Upper lobe of right lung (tissue), 1 donor: ENCODE data around the gene LPAR1. TPM values are rescaled to one million over a fixed set of nuclear protein-coding genes. Genes with fewer than 3 reads are reported as not detected.

Experiments used
- ATAC-seq: fragments of 200-7000 bp; cut with Tn5 transposase; one replicate; pipeline ENCODE4 v1.9.1; 2020; ENCODE audit warnings: mild to moderate bottlenecking, moderate library complexity
- DNase-seq: peaks from one replicate; pipeline ENCODE4 v3.0.0-alpha.2; 2020
- H3K27ac ChIP-seq: fragments of 200-600 bp; one replicate; pipeline ENCODE4 v1.8.0; 2022
- H3K27me3 ChIP-seq: fragments of 200-600 bp; one replicate; pipeline ENCODE4 v1.8.0; 2022; ENCODE audit warnings: mild to moderate bottlenecking
- H3K36me3 ChIP-seq: fragments of 200-600 bp; one replicate; pipeline ENCODE4 v1.8.0; 2022
- H3K4me1 ChIP-seq: fragments of 200-600 bp; one replicate; pipeline ENCODE4 v1.8.0; 2022
- H3K4me3 ChIP-seq: fragments of 200-600 bp; one replicate; pipeline ENCODE4 v1.8.0; 2022; ENCODE audit warnings: mild to moderate bottlenecking
- H3K9me3 ChIP-seq: fragments of 200-600 bp; one replicate; pipeline ENCODE4 v1.8.0; 2022
- intact Hi-C: fragments of 100-400 bp; cut with DNase I; formaldehyde crosslinking; loops from one replicate; pipeline ENCODE4 v1.11.0; 2022
- total RNA-seq: library from RNA; stranded (reverse); fragmentation: NEBNext Ultra II Directional; extraction: Animal tissue kit (Norgen Biotek cat#: 25700); gene quantifications from one replicate; pipeline ENCODE4 v1.2.1, GENCODE V29; 2021
- TF ChIP-seq, protein P1 (sequence below): fragments of 200-600 bp; IDR thresholded peaks from one replicate; pipeline ENCODE4 v1.8.0; 2022; ENCODE audit warnings: antibody characterized with exemption
- donor health status: DM: no; HTN: yes; CAD: no; lungs with severe emphysema.

LPAR1 gene
- total RNA-seq, 1 donor from 2014 or later = 18.2 TPM

DNA sequence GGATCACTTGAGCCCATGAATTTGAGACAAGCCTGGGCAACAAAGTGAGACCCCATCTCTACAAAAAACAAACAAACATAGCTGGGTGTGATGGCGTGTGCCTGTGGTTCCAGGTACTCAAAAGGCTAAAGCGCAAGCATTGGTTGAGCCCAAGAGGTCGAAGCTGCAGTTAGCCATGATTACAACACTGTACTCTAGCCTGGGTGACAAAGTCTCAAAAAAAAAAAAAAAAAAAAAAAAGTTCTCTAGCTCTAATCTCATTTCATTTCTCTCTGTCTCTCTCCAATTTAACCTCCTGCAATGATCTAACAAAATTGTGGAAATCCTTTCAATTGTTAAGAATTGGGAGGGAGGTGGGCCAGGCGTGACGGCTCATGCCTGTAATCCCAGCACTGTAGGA, 33.3 kb downstream of the LPAR1 start:
- intact Hi-C loops = no loop called here
- peaks cover 4% of the 10 kb centered on the region for H3K4me1 ChIP-seq

DNA sequence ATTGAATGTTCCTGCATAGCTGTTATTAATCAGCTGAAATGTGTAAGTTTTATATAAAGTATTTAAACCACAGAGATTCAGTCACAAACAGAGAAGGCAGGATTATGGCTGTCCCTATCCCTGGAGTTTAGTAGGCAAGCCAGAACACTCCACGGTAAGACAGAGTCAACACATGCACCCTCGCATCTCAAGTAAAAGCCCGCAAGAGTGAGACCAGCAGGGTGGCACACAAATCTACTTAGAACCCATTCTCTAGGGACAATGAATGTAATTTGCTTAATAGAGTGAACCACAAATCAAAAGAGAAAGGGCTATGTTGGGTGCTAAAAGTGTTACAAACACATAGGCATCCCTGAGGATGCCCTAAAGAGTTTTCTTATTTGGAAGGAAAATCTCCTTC, 35.1 kb downstream of the LPAR1 start:
- TF ChIP-seq, protein P1, sequence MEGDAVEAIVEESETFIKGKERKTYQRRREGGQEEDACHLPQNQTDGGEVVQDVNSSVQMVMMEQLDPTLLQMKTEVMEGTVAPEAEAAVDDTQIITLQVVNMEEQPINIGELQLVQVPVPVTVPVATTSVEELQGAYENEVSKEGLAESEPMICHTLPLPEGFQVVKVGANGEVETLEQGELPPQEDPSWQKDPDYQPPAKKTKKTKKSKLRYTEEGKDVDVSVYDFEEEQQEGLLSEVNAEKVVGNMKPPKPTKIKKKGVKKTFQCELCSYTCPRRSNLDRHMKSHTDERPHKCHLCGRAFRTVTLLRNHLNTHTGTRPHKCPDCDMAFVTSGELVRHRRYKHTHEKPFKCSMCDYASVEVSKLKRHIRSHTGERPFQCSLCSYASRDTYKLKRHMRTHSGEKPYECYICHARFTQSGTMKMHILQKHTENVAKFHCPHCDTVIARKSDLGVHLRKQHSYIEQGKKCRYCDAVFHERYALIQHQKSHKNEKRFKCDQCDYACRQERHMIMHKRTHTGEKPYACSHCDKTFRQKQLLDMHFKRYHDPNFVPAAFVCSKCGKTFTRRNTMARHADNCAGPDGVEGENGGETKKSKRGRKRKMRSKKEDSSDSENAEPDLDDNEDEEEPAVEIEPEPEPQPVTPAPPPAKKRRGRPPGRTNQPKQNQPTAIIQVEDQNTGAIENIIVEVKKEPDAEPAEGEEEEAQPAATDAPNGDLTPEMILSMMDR = no peak
- ATAC-seq (no peak), DNase-seq (no peak)
- H3K36me3 ChIP-seq = no peaks in the 10 kb centered on the region
- no peak overlapping the region for H3K27ac ChIP-seq
- intact Hi-C loops = no loop called here
- H3K27me3 ChIP-seq = no peaks in the 10 kb centered on the region
- H3K4me1 ChIP-seq = peaks cover 4% of the 10 kb centered on the region
- no peak overlapping the region for H3K4me3 ChIP-seq
- H3K9me3 ChIP-seq = no peaks in the 10 kb centered on the region

More for the DNA sequence above, 33.3 kb downstream of the LPAR1 start:
- Histone ChIP-seq H3K27ac (no peak overlapping the region), H3K27me3 (no peaks in the 10 kb centered on the region), H3K36me3 (no peaks in the 10 kb centered on the region), H3K9me3 (no peaks in the 10 kb centered on the region), H3K4me3 (no peak overlapping the region)
- DNase-seq (no peak), ATAC-seq (no peak)
- TF ChIP-seq, protein P1 = no peak

DNA sequence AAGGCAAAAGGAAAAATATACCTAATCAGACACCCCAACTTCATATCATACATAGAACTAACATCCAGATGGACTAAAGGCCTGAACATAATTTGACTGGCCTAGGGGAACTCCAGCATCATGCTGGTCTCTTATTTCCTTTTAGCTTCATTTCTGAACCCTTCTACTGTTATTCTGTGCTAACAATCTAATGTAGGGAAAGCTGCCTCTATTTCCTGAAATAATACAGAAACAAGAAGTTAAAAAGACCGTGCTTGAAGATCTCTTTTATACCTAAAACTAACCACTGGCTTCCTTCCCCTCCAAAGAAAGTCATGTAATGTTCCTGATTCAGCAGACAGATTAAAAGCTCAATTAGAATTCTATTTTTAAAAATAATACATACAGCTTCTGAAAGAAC, 36.7 kb downstream of the LPAR1 start:
- DNase-seq = no peak
- intact Hi-C loops = no loop called here
- TF ChIP-seq, protein P1 = no peak
- Histone ChIP-seq H3K27me3 (no peaks in the 10 kb centered on the region), H3K4me3 (no peak overlapping the region), H3K4me1 (peaks cover 8% of the 10 kb centered on the region), H3K9me3 (no peaks in the 10 kb centered on the region), H3K27ac (no peak overlapping the region), H3K36me3 (no peaks in the 10 kb centered on the region)
- ATAC-seq = no peak

DNA sequence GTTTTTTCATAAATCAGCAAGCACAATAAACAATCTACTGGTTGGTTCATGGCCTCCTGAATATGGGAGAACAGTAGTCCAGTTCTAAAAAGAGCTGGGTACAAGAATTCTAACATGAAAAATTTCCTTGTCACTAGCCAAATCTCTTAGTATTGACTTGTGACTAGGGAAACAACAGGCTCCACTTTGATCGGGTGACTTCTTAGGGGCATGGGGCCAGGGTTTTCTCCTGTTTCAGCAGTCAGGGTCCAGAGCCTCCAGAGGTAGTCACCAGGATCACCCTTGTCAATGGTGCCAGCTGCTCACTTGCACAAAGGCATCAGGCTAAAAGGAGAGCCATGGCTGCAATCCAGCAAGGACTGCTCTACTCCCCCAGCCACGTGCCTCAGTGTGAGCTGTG, 38.1 kb downstream of the LPAR1 start:
- intact Hi-C loops = no loop called here
- Histone ChIP-seq H3K4me3 (no peak overlapping the region), H3K36me3 (no peaks in the 10 kb centered on the region), H3K4me1 (peaks cover 10% of the 10 kb centered on the region), H3K27ac (no peak overlapping the region), H3K9me3 (no peaks in the 10 kb centered on the region), H3K27me3 (no peaks in the 10 kb centered on the region)
- DNase-seq (no peak), ATAC-seq (no peak)
- TF ChIP-seq, protein P1 = no peak

DNA sequence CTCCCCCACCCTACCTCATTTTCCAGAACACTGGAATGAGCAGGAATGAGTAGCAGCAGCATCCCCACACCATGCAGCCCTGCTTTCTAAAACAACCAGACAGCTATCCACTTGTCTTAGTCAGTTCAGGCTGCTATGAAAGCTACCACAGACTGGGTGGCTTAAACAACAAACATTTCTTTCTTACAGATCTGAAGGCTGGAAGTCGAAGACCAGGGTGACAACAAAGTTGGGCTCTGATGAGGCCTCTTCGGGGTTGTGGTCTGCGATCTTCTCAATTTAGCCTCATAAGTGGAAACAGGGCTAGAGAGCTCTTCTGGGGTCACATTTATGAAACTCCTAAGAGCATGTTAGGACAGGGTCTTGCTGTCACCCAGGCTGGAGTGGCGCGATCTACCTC, 38.9 kb downstream of the LPAR1 start:
- Histone ChIP-seq H3K9me3 (no peaks in the 10 kb centered on the region), H3K36me3 (no peaks in the 10 kb centered on the region), H3K4me3 (no peak overlapping the region), H3K27ac (no peak overlapping the region), H3K27me3 (no peaks in the 10 kb centered on the region), H3K4me1 (peaks cover 11% of the 10 kb centered on the region)
- intact Hi-C loops = no loop called here
- DNase-seq = no peak
- ATAC-seq = no peak
- TF ChIP-seq, protein P1 = no peak

DNA sequence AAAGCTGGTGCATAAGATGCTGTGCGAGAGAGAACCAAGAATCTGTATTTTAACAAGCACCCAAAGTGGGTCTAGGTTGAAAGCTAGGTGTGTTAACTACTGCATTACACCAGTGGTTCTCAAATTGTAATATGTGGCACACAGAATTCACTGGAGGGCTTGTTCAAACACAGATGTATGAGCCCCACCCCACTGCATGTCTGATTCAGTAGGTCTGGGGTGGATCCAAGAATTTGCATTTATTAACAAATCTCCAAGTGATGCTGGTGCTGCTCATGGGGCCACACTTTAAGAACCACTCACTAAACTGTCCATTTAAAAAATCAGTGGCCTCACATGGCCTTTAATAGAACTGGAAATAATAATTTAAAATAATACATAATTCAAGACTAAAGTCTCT, 40.4 kb downstream of the LPAR1 start:
- DNase-seq = no peak
- no peaks in the 10 kb centered on the region for H3K36me3 ChIP-seq
- intact Hi-C loops = no loop called here
- TF ChIP-seq, protein P1 = no peak
- no peak overlapping the region for H3K4me3 ChIP-seq
- peaks cover 11% of the 10 kb centered on the region for H3K4me1 ChIP-seq
- ATAC-seq = no peak
- no peak overlapping the region for H3K27ac ChIP-seq
- H3K9me3 ChIP-seq = no peaks in the 10 kb centered on the region
- no peaks in the 10 kb centered on the region for H3K27me3 ChIP-seq
